K562 (cell line): ENCODE results near the gene LSM4. TPM values are rescaled to one million over a fixed set of nuclear protein-coding genes. Genes with fewer than 3 reads are reported as not detected.
A peak's percentile ranks its signal among the peaks of the same experiment; 100 is the strongest.

Source experiments
- ATAC-seq: fragments of 200-7000 bp; cut with Tn5 transposase; 3 replicates; pipeline ENCODE4 v1.9.1; 2020; ENCODE audit warnings: moderate library complexity
- BruUV-seq: library from RNA; stranded (reverse); fragments of 400-500 nt; replicated peaks from 2 replicates; lab custom pipeline; 2021; lab: Mats Ljungman, UMichigan
- CTCF ChIA-PET: fragments of 300-600 bp; formaldehyde crosslinking; extraction: SDS; loops from one replicate; lab custom pipeline; 2021; ENCODE audit warnings: low intra/inter-chr PET ratio; lab: Yijun Ruan, JAX
- POLR2A ChIA-PET: fragments of 300-600, 350-650 bp; sonication (Branson Sonifier 250); formaldehyde crosslinking; extraction: SDS; loops from one replicate; lab custom pipeline; 2021; ENCODE audit warnings: antibody characterized with exemption, inconsistent platforms; lab: Yijun Ruan, JAX
- DNase-seq, 4 experiments: peaks; one replicate each; pipeline versions ENCODE4 v3.0.0 to v3.0.0-alpha.2; 2011 to 2018; ENCODE audit warnings: low spot score in 3 of 4, mixed read lengths in 3 of 4; ENCODE audit errors: extremely low read depth in 1 of 4
- FAIRE-seq: peaks from 2 replicates; lab custom pipeline; 2011; peaks lifted over from hg19 to GRCh38; lab: Jason Lieb, UNC
- H2AFZ ChIP-seq: 2 replicates; pipeline ENCODE4 v1.6.0; 2011; ENCODE audit warnings: low read depth, low read length, control low read depth, inconsistent platforms
- H3K27ac ChIP-seq: fragments of 200-600 bp; 3 replicates; pipeline ENCODE4 v1.8.0; 2011; ENCODE audit warnings: low read depth, mild to moderate bottlenecking, control low read depth, inconsistent platforms, low read length, moderate library complexity, mixed read lengths; ENCODE audit errors: extremely low read depth
- H3K27me3 ChIP-seq, 2 experiments: fragments of 300-600 bp in 1 of 2; 2 replicates in 1 of 2; 3 replicates in 1 of 2; pipeline versions ENCODE4 v1.6.0 to v1.8.0; 2011; ENCODE audit warnings: inconsistent platforms in 2 of 2, low read length in 2 of 2, mild to moderate bottlenecking in 1 of 2, mixed read lengths in 1 of 2, moderate library complexity in 1 of 2; ENCODE audit not compliant: control insufficient read depth in 2 of 2, insufficient read depth in 2 of 2
- H3K36me3 ChIP-seq: fragments of 300-600 bp; 3 replicates; pipeline ENCODE4 v1.8.0; 2011; ENCODE audit warnings: mild to moderate bottlenecking, low read length, inconsistent platforms; ENCODE audit not compliant: control insufficient read depth, insufficient read depth
- H3K4me1 ChIP-seq, 2 experiments: fragments of 200-600 bp in 1 of 2; replicated peaks in 1 of 2; 2 replicates in 1 of 2; 3 replicates in 1 of 2; pipeline versions ENCODE4 v1.5.1 to v1.8.0; 2011; ENCODE audit warnings: inconsistent platforms in 2 of 2, low read length in 2 of 2, mild to moderate bottlenecking in 1 of 2, mixed read lengths in 1 of 2, moderate library complexity in 1 of 2; ENCODE audit not compliant: control insufficient read depth in 2 of 2, insufficient read depth in 2 of 2
- H3K4me2 ChIP-seq: 2 replicates; pipeline ENCODE4 v1.6.1; 2011; ENCODE audit warnings: low read length, control low read depth, inconsistent platforms, mixed read lengths; ENCODE audit not compliant: insufficient read depth
- H3K4me3 ChIP-seq: fragments of 200-600 bp; sonication (generic), shearing (Covaris generic); 2 replicates; pipeline ENCODE4 v1.5.1; 2016; ENCODE audit warnings: control low read depth, inconsistent platforms
- H3K79me2 ChIP-seq: fragments of 200-600 bp; 3 replicates; pipeline ENCODE4 v1.8.0; 2011; ENCODE audit warnings: low read length, inconsistent platforms; ENCODE audit not compliant: control insufficient read depth, insufficient read depth
- H3K9ac ChIP-seq, 2 experiments: 2 replicates each; pipeline versions ENCODE4 v1.6.0 to v1.6.1; 2011; ENCODE audit warnings: low read depth in 2 of 2, low read length in 2 of 2, control low read depth in 1 of 2, inconsistent platforms in 1 of 2, mild to moderate bottlenecking in 1 of 2, mixed read lengths in 1 of 2; ENCODE audit not compliant: insufficient read depth in 1 of 2
- H3K9me1 ChIP-seq: one replicate; pipeline ENCODE4 v1.6.0; 2011; ENCODE audit warnings: inconsistent platforms, mild to moderate bottlenecking, low read length, moderate library complexity; ENCODE audit not compliant: control insufficient read depth, insufficient read depth
- H3K9me3 ChIP-seq: replicated peaks from 2 replicates; pipeline ENCODE4 v1.5.1; 2011; ENCODE audit warnings: low read depth, low read length, inconsistent platforms; ENCODE audit not compliant: control insufficient read depth, insufficient read depth
- H4K20me1 ChIP-seq: replicated peaks from 2 replicates; pipeline ENCODE4 v1.6.1; 2011; ENCODE audit warnings: low read length, inconsistent platforms, mixed read lengths; ENCODE audit not compliant: control insufficient read depth, insufficient read depth
- BMI1 ChIP-seq: fragments of 150-350 bp; IDR thresholded peaks from 2 replicates; pipeline ENCODE4 v1.6.1; 2014; ENCODE audit warnings: low read length
- CTCFL ChIP-seq: IDR thresholded peaks from 2 replicates; pipeline ENCODE4 v1.6.1; 2011; ENCODE audit warnings: borderline replicate concordance, low read depth, mild to moderate bottlenecking, moderate library complexity, low read length; ENCODE audit not compliant: insufficient read depth, poor library complexity, severe bottlenecking
- DMBX1 ChIP-seq: fragments of 250-450 bp; sonication (Bioruptor Pico); IDR thresholded peaks from 2 replicates; pipeline ENCODE4 v1.8.0; 2022; ENCODE audit warnings: inconsistent platforms, mild to moderate bottlenecking, moderate library complexity, borderline replicate concordance
- HDAC8 ChIP-seq: fragments of 450-650 bp; IDR thresholded peaks from 2 replicates; pipeline ENCODE4 v1.6.1; 2016; ENCODE audit warnings: mild to moderate bottlenecking, missing genetic modification characterization, moderate library complexity, missing compliant biosample characterization
- KAT7 ChIP-seq: sonication (generic); formaldehyde crosslinking; IDR thresholded peaks from 2 replicates; pipeline ENCODE4 v1.8.0; 2022; ENCODE audit warnings: missing genetic modification reagents, mild to moderate bottlenecking, borderline replicate concordance
- PRDM10 ChIP-seq: fragments of 450-650 bp; IDR thresholded peaks from 2 replicates; pipeline ENCODE4 v1.6.1; 2018; ENCODE audit not compliant: partially characterized antibody
- RUNX1 ChIP-seq: sonication (generic); IDR thresholded peaks from 2 replicates; pipeline ENCODE4 v1.6.1; 2016; ENCODE audit warnings: antibody characterized with exemption, low read depth
- STAG1 ChIP-seq: sonication (generic); formaldehyde crosslinking; IDR thresholded peaks from 2 replicates; pipeline ENCODE4 v1.5.0; 2020; ENCODE audit warnings: missing genetic modification reagents, borderline replicate concordance
- XRCC5 ChIP-seq: fragments of 200-400 bp; formaldehyde crosslinking; IDR thresholded peaks from 2 replicates; pipeline ENCODE4 v1.6.1; 2017; ENCODE audit warnings: low read depth, mild to moderate bottlenecking, low read length
- ZBTB7A ChIP-seq: IDR thresholded peaks from 2 replicates; pipeline ENCODE4 v1.6.1; 2011; ENCODE audit warnings: low read depth, mild to moderate bottlenecking, low read length, moderate library complexity, borderline replicate concordance; ENCODE audit not compliant: control insufficient read depth
- ZNF280A ChIP-seq: fragments of 450-650 bp; IDR thresholded peaks from 2 replicates; pipeline ENCODE4 v1.6.1; 2018; ENCODE audit warnings: mild to moderate bottlenecking, low read depth; ENCODE audit not compliant: partially characterized antibody
- WGBS: fragments of 100-300 bp; shearing (Covaris generic); methylation state at CpG from one replicate; pipeline ENCODE4 v1.1.6; 2016; ENCODE audit warnings: low coverage, mixed read lengths; ENCODE audit not compliant: insufficient coverage; ENCODE audit errors: missing lambda C conversion rate; 5-methylcytosine and 5-hydroxymethylcytosine counted together
- in situ Hi-C: fragments of 300-500 bp; cut with MboI; formaldehyde crosslinking; loops from 4 replicates; pipeline ENCODE4 v1.15.0; 2018; ENCODE audit warnings: inconsistent platforms, mixed read lengths
- intact Hi-C: fragments of 100-400 bp; cut with micrococcal nuclease; formaldehyde crosslinking; loops from 2 replicates; pipeline ENCODE4 v1.14.2; 2022
- polyA plus RNA-seq, 8 experiments: library from polyadenylated mRNA; depleted of rRNA in 4 of 8; stranded (reverse) in 5 of 8; unstranded in 3 of 8; fragments of >200 nt; fragmentation: Nextera tagmentation in 2 of 8; fragmentation: Illumina TruSeq in 1 of 8; extraction: Ambion mirVana in 2 of 8; extraction: Trizol in 1 of 8; gene quantifications; 2 replicates each; pipeline versions ENCODE4 v1.2.1 to v1.2.3, GENCODE V29; 2011 to 2014; ENCODE audit warnings: inconsistent platforms in 1 of 8, missing spikeins in 1 of 8
- total RNA-seq, 7 experiments: library from RNA; depleted of rRNA in 6 of 7; stranded (reverse); fragments of >200 nt in 6 of 7; fragmentation: Illumina TruSeq in 2 of 7; extraction: Trizol in 2 of 7; gene quantifications; 2 replicates each; pipeline versions ENCODE4 v1.2.1 to v1.2.3, GENCODE V29; 2011 to 2021; ENCODE audit warnings: low replicate concordance in 1 of 7

The LSM4 gene
- total and polyA plus RNA-seq, 9 of the 15 experiments (the other 6 are each of a cell fraction or from before 2014, with no cell fraction given) = 11.9 to 763 (median 202) TPM

GRCh38 chr19:18281082-18282020 lies 41.5 kb downstream of the LSM4 start, which contains the start of gene JUND:
Gene JUND (minus strand): TSS chr19:18281622. CDS start chr19:18281484, 138 bp downstream.
- under 1% methylated on average over 43 of the region's 138 CpGs for WGBS
- no peaks in the 10 kb centered on the region for H3K27me3 ChIP-seq
- peaks cover 21% of the 10 kb centered on the region for H3K36me3 ChIP-seq
- peak within 1 kb of the TSS; percentile 99 to 100 for H3K9ac ChIP-seq
- H3K4me2 ChIP-seq = peak within 1 kb of the TSS; percentile 99
- H4K20me1 ChIP-seq = peaks cover 26% of the 10 kb centered on the region
- ChIA-PET CTCF (interaction anchor here (0.6 to 0.9 kb wide), 3 partner anchors 10 to 105 kb away, joined by 3 read pairs; no protein-coding TSS in a partner anchor), POLR2A (interaction anchor here (0.6 to 8.5 kb wide), 47 partner anchors 9 to 975 kb away, joined by 3 to 122 read pairs (median 5); partner anchors contain the start of genes CCDC124, GDF15, LSM4 and MPV17L2)
- peak within 1 kb of the TSS; percentile 100 for H3K27ac ChIP-seq
- H3K9me1 ChIP-seq = peaks cover 12% of the 10 kb centered on the region
- BruUV-seq = no TSS peak
- no peaks in the 10 kb centered on the region for H3K9me3 ChIP-seq
- FAIRE-seq (peak; percentile 32), ATAC-seq (peak; percentile 77), DNase-seq (peak; percentile 84 to 99 (median 92))
- peaks cover 47% of the 10 kb centered on the region for H3K79me2 ChIP-seq
- intact Hi-C loops (loop anchor here (1.0 to 2.0 kb wide), 3 partner anchors 23 to 133 kb away; partner anchors contain the start of gene GDF15), in situ Hi-C loops (no loop called here)
- H3K4me1 ChIP-seq = peaks cover 21 to 55% of the 10 kb centered on the region in 2 experiments
- H2AFZ ChIP-seq = peak within 1 kb of the TSS; percentile 49; the same call in 1 of the 2 replicates
- H3K4me3 ChIP-seq = peak within 1 kb of the TSS; percentile 100
- peak; percentile 15 for TF ChIP-seq PRDM10
- TF ChIP-seq BMI1 = peak; percentile 96
- TF ChIP-seq CTCFL = peak; percentile 76
- 0 out of 2 replicates have a peak, but pooled peaks have one; percentile 30 for TF ChIP-seq RUNX1
- TF ChIP-seq ZNF280A = no peak
- TF ChIP-seq ZBTB7A = peak; percentile 94
- TF ChIP-seq KAT7 = peak; percentile 97; the same call in 1 of the 2 replicates
- TF ChIP-seq DMBX1 (CRISPR knock-in tag) = no peak; the same call in 1 of the 2 replicates
- no peak for TF ChIP-seq HDAC8 (tag)
- no peak for TF ChIP-seq XRCC5
- TF ChIP-seq STAG1 = 0 out of 2 replicates have a peak, but pooled peaks have one; percentile 35
